Renal pelvis (tissue), 4 donors: ENCODE results near the gene LINC00305. TPM values are rescaled to one million over a fixed set of nuclear protein-coding genes. Genes with fewer than 3 reads are reported as not detected.

Source experiments
- DNase-seq: peaks from one replicate; pipeline ENCODE4 v3.0.0-alpha.2; 2013
- polyA plus RNA-seq, 3 donors: library from polyadenylated mRNA; unstranded; fragments of 120-200 nt; gene quantifications; one replicate each; pipeline ENCODE4 v1.2.1, GENCODE V29; 2013; ENCODE audit not compliant: insufficient read length in 3 of 3

The LINC00305 gene
- polyA plus RNA-seq, 3 donors: 2.2 to 4.5 (median 3.1) TPM

DNA sequence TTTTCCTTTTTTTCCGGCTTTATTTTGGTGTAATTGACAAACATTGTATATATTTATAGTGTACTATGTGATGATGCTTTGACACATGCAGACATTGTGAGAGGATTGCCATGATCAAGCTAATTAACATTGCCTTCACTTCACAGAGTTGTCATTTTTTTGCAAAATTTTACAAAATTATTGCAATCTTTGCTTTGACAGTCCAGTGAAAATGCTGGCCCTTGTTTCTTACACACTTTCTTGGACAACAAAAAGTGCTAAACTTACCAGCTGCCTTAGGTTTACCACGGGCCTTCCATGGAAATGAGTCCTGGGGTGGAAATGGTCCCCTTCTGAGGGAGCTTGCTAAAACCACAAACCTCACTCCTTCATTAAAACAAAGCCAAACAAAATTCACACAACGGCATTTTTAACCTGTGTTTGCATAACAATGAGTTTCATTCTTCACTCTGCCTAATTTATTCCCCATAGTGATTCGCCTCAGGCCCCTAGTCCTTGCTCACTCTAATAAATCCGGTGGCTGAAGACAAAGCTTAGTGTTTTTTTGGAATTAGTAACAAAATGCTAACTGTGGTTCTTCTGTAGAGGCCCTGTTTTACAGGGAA lies 32.2 kb downstream of the LINC00305 start:
- DNase-seq: no peak

DNA sequence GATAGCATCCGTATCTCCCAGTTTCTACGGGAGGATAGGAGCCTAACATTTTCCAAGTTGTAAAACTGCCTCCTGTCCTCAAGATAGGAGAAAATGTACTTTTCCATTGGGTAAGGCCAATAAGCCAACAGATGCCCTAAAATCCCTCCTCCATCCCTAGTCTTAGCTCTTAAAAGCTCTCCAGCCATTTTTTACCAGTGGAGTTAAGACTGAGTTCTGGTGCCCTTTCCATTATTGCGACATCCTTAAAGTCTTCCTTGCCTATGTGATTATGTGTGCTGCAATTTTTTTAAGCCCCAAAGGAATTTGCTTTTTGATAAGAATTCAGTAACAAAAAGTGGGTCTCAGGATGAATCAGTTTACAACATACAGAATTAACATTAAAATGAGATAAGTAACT lies 33.0 kb downstream of the LINC00305 start:
- DNase-seq: no peak

DNA sequence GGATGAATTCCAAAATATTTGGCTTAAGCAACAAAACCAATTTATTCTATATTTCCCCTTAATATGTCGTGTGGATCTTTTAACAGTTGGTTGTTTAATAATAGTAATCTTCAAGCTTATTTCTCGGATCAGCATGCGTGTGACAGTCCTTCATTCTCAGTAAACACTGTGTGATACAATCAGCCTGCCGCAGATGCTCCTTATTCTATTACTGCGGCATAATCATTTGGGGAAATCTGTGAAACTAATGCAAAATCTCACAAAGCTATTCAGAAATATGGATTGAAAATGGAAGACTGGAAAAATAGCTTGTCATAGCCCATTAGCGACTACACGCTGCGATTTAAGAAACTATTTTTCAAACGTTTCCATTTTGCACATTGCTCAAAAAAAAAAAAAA lies 36.9 kb downstream of the LINC00305 start:
- no peak for DNase-seq

DNA sequence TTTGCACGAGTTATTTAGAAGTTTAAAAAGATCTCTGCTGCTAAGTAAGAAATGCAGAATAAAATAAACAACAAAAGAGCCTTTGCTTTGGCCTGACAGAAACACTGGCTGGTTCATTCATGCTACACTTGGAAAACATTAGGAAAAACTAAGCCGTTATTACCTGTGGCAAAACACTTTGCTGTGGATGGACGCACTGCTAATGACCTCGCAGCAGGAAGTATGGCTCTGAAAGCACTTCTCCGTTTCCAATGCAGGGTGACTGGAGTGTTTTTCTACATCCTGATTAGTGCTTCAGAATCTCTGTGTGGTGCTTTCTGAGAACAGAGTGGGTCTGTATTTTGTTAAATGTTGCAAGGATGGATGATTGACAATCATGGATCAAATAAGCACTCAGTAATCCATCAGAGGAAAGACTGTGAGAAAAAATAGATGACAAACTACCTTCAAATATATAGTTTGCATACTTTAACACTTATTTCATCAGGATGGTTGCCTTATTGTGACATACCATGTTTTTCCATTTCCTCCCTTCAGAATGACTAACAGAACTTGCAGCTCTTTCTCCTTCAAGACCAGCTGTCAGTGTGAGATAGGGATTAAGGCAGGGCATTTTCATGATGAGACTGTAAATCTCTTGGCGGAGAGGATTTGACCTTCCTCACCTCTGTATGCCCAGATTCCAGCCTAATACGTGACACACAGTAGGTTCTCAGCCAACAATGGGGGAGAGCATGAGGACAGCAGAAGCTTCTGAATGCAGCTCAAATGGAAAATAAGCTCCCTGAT lies 38.0 kb downstream of the LINC00305 start:
- DNase-seq: no peak

DNA sequence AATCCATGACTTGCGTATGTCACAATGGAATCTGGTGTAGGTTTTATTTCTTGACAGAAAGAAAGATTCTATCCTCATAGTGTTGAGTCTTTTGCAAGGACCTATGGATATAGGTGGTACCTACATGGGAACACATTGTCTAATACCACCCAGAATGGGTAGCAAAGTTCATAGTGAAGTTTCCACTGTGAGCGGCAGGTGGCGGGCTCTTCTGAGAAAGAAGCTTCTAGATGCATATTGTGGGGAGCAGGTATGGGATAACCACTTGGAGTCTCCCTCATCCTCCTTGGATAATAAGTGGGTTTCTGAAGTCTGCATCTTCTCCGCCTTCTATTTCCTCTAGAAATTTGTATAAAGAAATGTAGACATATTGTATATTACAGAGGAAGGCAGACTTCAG lies 44.9 kb downstream of the LINC00305 start:
- DNase-seq: no peak

DNA sequence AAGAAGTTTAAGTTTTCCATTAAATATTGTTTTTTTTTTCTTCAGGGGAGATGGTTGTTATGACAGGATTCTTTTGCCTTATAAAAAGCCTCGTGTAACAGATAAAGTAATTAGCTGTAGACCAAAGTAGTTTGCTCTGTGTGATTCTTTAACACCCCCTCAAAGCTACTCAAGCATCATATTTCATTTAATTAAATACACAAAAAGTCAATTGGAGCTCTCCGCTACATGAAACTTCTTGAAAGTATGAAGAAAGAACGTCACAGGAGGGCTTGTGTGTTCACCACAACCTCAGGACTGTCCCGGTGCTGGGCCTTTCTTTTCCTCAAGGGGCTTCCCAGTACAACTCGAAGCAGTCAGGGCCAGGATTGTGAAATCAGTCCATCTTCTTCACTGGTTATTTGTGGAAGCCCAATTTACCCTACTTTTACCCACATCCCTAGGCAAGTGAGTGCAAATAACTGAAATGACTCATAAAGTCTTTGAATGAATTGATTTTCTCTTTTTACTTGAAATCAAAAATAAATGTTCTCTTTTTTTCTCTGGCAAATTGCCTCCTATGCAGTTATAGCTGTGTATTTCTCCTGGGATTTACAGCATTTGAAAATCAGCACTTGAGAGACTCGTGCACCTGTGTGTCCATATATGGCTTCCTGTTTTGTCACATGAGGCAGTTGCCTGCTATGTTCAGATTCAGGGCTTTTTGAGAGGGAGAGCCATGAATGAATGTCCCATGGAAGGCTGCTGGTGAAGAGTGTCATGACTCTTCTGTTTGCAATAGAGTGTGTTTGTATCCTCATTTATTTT lies 48.6 kb downstream of the LINC00305 start:
- peak; percentile 58 for DNase-seq

DNA sequence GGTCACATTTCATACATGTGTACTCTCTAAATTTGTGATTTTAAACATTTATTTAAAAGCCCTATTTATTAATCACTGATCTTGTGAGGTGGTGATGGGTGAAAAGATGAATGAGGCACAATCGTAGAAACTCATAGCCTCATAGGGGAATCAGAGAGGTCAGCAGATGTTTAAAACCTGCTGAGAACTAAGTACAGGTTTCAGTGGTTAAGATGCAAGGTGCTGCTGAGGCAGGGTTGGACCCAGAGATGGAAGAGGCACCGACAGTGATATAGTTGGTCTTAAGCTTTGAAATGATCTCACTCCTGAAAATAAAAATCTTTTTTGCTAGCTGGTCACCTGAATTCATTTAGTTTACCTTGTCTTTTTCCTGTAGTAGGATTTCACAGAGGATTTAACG lies 49.6 kb downstream of the LINC00305 start:
- DNase-seq: no peak

DNA sequence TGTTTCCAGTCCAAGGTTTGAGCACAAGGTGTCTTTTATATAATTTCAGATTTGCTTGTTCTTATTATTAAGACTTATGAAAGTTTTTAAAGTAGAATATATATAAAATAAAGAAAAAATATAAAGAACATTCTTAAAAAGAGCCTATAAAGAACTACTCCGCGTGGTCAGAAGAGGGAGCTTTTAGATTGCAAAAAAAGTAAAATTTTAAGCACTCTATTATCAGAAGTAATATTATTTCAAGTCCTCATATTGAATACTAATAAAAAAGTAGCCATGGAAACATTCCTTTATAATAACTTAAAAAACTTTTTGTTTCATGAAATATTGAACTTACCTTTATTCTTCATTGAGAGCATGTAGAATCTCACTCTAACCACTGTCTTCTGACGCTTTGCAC lies 51.4 kb downstream of the LINC00305 start:
- no peak for DNase-seq

DNA sequence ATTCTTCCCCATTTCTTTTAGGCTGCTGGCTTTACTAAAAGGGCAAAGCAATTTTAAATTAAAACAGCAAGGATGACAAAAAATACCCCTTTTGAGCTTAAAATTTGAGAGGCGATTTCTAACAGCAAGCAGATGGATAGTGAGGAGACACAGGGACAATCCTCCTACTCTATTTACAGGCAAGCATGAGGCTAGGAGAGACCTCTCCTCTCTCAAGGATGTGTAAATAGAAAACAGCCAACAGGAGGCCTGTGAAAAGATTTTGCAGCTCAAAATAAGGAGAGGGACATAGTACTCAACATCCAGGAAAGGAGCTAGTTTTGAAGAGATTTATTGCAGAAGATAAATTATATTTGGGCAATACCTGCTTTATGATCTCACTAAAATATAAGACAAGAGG lies 53.8 kb downstream of the LINC00305 start:
- DNase-seq: no peak

DNA sequence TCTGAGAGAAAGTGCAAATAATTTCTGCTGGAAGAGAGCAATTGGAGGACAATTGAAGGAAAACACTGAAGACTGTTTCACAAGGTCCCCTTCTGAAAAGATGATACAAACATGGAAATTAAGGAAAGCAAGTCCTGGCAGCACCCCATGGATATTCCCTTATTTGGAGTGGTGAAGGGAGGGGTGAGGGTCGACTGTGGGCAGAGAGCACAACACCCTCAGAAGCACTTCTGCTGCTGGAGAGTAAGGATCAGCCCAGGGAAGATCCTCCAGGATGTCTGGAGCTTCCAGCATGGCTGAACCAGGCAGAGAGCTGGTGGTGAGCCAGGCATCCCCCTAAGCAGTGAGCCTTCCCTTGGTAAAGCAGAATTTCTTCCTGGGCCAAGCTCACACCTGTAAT lies 54.7 kb downstream of the LINC00305 start:
- no peak for DNase-seq

DNA sequence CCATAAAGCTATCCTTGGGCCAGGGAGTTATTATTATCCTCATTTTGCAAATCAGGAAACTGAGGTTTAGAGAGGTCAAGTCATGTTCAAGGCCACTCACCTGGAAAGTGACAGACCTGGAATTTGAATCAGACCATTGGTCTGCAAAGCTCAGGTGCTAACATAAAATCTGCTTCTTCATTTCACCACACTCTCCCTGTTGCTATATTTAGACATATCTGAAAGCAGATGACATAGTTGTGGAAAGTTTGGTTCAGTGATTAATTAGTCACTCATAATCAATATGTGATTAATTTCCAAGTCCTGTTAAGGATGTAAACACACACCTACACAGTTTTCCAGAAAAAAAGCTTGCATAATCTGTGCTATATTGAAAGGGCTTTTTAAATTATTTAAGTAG lies 57.4 kb downstream of the LINC00305 start:
- DNase-seq: no peak

DNA sequence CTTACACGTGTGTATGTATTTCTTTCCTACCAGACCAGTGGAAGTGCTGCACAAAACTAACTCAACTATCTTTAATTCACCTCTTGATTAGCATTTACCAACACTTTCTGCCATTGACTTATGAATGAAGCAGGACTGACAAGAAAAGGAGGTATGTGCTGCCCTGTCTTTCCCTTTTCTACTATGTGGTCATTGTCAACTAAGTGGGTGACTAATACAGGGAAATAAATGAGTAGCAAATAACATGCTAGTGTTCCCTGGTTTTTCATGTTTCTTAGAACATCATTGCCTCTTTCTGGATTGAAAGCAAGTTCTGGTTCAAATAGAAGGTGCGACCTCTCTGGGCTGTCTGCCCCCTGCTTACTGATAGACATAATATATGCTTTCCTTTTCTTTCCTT lies 58.0 kb downstream of the LINC00305 start:
- DNase-seq: no peak

DNA sequence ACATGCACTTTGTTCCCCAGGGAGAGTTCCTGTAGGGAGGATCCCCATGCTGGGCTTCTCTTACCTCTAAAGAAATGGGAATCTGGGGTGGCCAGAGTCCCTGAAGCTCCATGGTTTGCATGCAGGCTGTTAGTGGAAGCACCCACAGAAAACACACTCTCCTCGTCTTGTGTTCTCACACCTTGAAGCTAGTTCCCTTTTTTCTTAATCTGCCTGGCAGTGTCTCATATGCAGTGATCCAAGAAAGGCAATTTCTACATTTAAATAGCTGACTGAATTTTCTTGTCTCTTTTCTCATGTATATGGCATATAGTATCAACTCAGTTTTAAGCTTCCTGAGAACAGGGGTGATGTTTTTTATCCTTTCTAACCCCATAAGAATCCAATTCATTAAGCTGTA lies 65.0 kb downstream of the LINC00305 start:
- no peak for DNase-seq

DNA sequence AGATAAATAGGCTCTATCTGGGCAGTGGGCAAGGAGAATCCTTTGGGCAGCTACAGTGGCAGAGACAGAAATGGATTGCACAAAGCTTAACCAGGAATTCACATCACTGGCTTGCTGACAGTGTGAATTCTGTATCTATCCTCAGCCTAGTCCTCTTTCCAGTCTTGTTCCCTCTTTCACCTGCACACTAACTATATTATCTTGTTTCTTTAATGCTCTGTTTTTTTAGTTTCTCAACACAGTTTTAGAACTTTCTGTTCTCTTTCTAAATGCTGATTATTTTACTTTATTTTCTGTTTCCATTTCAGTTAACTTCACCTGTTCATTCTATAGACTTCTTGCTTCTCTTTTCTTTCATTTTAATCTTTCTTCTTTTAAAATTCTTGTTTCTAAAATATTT lies 66.4 kb downstream of the LINC00305 start:
- DNase-seq: no peak

DNA sequence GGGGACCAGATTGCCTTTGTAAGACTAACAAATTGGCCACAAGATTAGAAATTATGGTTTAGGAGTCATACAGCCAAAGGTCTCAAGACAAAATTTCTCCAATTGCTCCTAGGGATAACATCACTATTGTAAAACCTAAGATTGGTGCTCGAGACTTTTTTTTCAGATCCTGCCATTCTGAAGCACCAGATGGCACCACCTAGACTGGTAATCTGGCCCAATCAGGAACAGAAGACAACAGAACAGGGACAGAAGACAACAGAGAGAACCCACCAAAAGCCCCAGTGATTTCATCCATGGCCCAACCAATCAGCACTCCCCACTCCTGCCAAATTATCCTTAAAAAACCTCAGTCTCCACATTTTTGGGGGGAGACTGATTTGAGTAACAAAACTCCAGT lies 66.8 kb downstream of the LINC00305 start:
- DNase-seq: no peak

DNA sequence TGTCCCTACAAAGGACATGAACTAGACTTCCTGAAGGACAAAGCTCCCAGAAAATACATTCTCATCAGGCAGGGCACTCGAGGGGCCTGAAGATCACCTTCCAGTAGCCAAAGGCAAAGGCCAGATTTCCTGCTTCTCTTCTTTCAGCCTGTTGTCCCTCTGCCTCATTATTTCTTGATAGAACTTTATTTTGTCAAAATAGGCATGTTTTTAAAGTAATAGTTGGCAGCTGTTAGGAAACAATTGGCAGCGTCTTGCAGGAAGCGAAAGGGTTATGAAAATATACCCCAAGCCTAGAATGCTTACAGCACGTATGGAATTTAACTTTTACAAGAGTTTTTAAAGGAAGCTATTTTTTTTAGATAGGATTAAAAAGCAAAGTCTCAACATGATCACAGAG lies 74.9 kb downstream of the LINC00305 start:
- no peak for DNase-seq

DNA sequence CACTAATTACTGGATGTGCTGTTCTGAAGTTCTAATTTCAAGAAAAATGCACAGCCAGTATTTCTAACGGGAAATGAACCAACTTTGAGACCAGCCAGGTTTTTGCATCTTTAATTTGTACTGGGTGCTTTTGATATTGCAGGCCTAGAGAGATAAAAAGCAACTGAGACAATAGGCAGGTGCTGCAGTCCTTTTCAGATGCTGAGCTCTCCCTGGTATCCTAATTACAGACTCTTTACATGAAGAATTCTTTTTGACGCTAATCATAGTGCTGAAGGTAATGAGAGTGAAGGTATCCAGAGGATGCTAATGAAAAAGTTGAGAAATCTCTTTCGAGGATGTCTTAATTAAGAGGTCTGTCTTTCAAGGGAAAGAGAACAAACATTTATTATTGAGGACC lies 93.9 kb downstream of the LINC00305 start:
- no peak for DNase-seq

DNA sequence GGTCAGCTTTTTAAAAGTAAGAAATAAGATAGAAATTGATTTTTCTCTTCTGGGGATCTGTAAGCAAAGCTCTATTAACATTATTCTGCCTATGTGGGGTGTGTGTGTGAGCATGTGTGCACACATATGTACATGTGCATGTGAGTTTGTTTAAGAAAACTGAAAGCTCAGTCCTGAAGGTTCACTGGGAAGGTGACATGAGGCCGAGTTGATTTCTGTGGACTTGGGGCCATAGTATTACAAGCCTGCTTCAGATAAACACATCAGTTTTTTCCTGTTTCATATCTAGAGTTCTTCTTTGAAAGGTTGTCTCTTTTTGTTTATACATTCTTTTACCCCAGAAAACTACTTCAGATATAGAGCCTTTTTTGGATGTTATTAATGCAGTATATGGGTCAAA lies 95.6 kb downstream of the LINC00305 start:
- no peak for DNase-seq

DNA sequence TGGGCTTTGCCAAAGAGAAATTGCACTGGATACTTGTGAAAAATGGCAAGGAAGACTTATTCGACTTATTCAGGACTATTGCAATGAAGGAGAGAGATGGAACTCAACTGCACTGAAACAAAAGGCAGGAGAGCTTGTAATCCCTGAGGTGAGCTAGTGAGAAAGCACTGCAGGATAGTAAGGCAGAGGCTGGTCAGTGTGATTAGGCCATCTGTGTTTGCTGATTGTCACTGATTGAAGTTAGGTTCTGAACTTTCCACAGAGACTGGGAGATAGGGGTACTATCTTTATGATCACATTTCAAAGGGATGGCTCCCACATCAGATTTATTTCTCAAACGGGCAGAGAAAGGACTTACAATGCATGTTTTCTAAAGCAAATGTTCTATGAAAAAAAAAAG lies 96.1 kb downstream of the LINC00305 start:
- DNase-seq: no peak

DNA sequence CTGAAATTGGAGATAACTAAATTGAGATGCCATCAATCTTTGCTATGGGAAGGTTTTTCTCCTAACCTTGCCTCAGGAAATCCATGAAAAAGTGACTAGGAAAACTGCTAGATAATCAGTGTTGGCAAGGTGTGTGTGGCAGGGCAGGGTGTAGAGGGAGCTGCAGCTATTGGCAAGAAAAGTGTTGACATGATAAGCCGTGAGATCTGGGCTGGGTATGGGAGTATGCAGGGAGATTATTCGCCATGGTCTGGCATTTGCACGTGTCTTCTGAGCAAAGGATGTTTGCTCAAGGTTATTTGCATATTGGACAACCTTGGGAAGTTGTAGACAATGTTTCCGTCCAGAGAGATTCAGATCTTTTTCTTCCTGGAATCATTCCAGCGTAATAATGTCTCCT lies 104.3 kb downstream of the LINC00305 start:
- no peak for DNase-seq

DNA sequence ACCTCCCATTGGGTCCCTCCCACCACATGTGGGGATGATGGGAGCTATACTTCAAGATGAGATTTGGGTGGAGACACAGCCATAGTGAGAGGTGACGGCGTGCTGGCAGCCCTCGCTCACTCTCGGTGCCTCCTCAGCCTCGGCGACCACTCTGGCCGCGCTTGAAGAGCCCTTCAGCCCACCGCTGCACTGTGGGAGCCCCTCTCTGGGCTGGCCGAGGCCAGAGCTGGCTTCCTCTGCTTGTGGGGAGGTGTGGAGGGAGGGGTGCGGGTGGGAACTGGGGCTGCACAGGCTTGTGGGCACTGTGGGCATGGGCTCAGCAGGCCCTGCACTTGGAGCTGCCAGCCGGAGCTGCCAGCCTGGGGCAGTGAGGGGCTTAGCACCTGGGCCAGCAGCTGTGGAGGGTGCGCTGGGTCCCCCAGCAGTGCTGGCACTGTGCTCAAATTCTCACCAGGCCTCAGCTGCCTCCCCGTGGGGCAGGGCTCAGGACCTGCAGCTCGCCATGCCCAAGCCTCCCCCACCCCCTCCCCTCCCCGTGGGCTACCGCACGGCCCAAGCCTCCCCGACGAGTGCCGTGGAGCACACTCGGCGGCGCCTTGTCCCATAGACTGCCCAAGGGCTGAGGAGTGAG lies 106.0 kb downstream of the LINC00305 start:
- no peak for DNase-seq

DNA sequence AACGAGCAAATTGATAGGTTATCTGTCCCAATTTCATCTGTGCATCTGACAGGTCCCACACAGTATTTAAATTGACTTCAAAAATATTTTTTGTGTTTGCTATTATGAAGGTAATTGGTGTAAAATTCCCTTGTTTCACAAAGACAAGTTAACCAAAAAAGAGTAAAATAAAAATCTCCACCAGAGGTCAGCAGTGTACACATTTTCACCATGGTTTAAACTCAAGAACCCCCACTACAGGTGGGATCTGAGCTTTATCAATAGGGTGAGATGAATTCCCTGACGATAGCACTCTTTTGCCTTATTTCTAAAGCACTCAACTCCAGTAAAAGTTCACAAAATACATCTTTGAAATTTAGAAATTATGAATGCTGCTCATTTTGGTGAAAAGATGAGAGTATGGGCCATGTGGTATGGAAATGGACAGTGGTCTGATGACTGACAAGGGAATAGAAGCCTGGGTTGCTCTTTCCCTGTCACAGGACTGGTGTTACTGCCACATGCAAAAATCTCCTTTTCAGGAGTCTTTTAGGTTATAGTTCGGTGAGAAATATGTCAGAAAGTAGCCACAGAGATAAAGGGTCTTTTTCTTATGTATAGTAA lies 111.0 kb downstream of the LINC00305 start:
- peak; percentile 36 for DNase-seq
